ENCODE data around the gene KRTAP10-4.

GRCh38 chr21:44606495-44606894, 33.0 kb downstream of the KRTAP10-4 start:
- TF ChIP-seq CTCF (IDR thresholded peaks at IDR 0.05; ENCODE audit: low read depth, low read length, poor library complexity, severe bottlenecking) = no peak
- no peak for TF ChIP-seq EZH2phosphoT487 (IDR thresholded peaks at IDR 0.05; ENCODE audit: borderline replicate concordance, low read length)
